Chondrocyte (in vitro differentiated cells): ENCODE results near the gene LSM12. TPM values are rescaled to one million over a fixed set of nuclear protein-coding genes. Genes with fewer than 3 reads are reported as not detected.

Experiments used
- DNase-seq: peaks from one replicate; pipeline ENCODE4 v3.0.0; 2021; ENCODE audit warnings: mixed read lengths, low spot score
- H3K27ac Mint-ChIP-seq: one replicate; pipeline ENCODE4 v1.8.0; 2021; ENCODE audit warnings: mild to moderate bottlenecking, moderate library complexity, mixed read lengths; ENCODE audit not compliant: unreplicated experiment
- H3K27me3 Mint-ChIP-seq: 2 replicates; pipeline ENCODE4 v1.8.0; 2021; ENCODE audit warnings: low read depth, mixed read lengths
- H3K36me3 Mint-ChIP-seq: 2 replicates; pipeline ENCODE4 v1.8.0; 2021; ENCODE audit warnings: low read depth, mixed read lengths
- H3K4me1 Mint-ChIP-seq: 2 replicates; pipeline ENCODE4 v1.8.0; 2021; ENCODE audit warnings: low read depth, mild to moderate bottlenecking, mixed read lengths
- H3K4me3 Mint-ChIP-seq: one replicate; pipeline ENCODE4 v1.8.0; 2021; ENCODE audit warnings: mild to moderate bottlenecking, moderate library complexity, mixed read lengths; ENCODE audit not compliant: unreplicated experiment
- H3K9me3 Mint-ChIP-seq: 2 replicates; pipeline ENCODE4 v1.8.0; 2021; ENCODE audit warnings: low read depth, mixed read lengths
- total RNA-seq: library from RNA; stranded (reverse); gene quantifications from 3 replicates; pipeline ENCODE4 v1.2.1, GENCODE V29; 2021
- TF ChIP-seq, protein P1 (sequence below): fragments of 200-600 bp; sonication (generic); IDR thresholded peaks from 2 replicates; pipeline ENCODE4 v1.5.0; 2021; ENCODE audit warnings: antibody characterized with exemption, mild to moderate bottlenecking, moderate library complexity

LSM12 gene
- total RNA-seq, 1 donor from 2014 or later: 48.3 TPM

DNA sequence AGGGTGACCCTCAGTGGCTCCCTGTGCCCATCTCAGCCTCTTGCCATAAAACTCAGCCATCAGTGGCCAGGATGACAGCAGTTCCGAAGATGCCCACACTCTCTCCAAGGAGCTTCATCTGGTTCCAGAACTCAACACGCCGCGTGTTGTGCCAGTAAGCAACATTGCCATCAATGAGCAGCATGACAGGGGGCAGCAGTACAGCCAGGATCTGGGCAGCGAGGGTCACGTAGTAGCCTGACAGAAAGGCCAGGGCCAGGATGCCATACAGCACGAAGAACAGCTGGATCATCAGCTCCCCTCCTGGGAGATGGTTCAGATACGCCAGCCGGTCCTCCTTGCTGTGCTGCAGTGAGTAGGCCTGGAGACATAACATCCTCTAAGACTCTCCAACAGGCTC is 54.6 kb downstream of the LSM12 start:
- Mint-ChIP-seq H3K4me3 (no peak overlapping the region), H3K36me3 (peaks cover 4% of the 10 kb centered on the region), H3K27me3 (no peaks in the 10 kb centered on the region), H3K27ac (no peak overlapping the region), H3K9me3 (no peaks in the 10 kb centered on the region), H3K4me1 (peaks cover 31% of the 10 kb centered on the region)
- TF ChIP-seq, protein P1, sequence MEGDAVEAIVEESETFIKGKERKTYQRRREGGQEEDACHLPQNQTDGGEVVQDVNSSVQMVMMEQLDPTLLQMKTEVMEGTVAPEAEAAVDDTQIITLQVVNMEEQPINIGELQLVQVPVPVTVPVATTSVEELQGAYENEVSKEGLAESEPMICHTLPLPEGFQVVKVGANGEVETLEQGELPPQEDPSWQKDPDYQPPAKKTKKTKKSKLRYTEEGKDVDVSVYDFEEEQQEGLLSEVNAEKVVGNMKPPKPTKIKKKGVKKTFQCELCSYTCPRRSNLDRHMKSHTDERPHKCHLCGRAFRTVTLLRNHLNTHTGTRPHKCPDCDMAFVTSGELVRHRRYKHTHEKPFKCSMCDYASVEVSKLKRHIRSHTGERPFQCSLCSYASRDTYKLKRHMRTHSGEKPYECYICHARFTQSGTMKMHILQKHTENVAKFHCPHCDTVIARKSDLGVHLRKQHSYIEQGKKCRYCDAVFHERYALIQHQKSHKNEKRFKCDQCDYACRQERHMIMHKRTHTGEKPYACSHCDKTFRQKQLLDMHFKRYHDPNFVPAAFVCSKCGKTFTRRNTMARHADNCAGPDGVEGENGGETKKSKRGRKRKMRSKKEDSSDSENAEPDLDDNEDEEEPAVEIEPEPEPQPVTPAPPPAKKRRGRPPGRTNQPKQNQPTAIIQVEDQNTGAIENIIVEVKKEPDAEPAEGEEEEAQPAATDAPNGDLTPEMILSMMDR: no peak
- DNase-seq: no peak

DNA sequence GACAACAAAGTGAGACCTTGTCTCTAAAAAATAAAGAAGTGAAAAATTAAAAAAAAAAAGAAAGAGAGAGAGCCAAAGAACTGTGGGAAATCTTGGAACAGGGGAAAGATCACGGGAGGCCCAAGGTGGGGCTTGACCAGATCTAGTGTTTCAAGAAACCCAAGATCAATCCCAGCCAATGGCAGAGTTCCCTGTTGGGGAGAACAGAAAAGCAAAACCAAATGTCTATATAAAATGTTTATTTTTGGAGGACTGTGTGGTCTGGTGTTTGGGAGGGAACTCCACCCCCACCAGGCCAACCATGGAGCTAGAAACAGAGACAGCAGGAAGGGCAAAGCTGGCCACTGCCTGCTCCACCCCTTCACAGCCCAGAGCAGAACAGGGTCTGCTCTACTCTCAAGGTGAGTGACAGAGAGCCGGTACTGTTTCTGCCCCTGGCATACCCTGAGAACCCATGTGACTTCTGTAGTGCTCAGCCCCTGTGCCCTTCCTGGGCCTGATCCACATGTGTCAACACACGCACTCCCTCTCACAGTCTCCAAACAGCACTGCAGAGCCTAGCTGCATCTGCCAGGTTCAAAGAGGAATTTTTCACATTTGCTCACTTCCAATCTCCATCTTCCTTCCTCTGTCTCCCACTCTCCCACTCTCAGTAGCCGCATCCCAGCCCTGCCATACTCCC is 55.4 kb downstream of the LSM12 start:
- no peak for DNase-seq
- TF ChIP-seq, protein P1: no peak
- H3K27me3 Mint-ChIP-seq: peaks cover 4% of the 10 kb centered on the region
- H3K4me1 Mint-ChIP-seq: peaks cover 38% of the 10 kb centered on the region
- H3K4me3 Mint-ChIP-seq: no peak overlapping the region
- no peaks in the 10 kb centered on the region for H3K9me3 Mint-ChIP-seq
- no peak overlapping the region for H3K27ac Mint-ChIP-seq
- H3K36me3 Mint-ChIP-seq: peaks cover 4% of the 10 kb centered on the region

DNA sequence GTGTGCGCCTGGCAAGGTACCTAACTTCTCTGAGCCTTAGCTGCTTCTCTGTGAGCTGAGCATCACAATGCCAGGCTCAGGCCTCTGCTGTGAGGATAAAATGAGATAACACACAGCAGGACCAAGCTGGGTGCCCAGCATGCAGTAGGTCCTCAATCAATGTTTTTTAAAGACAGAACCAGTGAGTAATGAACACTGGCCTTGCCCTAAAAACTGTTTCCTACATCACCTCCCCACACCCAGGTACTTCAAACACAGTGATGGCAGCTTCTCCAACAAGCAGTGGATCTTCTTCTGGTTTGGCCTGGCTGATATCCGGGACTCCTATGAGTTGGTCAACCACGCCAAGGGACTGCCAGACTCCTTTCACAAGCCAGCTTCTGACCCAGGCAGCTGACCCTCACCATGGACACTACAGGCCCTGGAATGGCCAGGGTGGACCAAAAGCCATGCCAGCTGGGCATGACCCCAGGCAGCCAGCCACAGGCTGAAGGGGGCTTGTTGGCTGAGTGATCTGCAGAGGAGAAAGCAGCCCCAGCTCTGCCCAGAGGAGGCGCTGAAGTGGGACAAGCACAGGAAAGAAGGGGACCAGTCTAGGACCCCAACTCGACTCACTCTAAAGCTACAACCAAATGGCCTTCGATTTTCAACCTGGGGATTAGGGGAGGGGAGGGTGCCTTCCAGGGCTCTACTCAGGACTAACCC is 58.1 kb downstream of the LSM12 start:
- H3K9me3 Mint-ChIP-seq: no peaks in the 10 kb centered on the region
- DNase-seq: no peak
- peaks cover 4% of the 10 kb centered on the region for H3K36me3 Mint-ChIP-seq
- H3K27me3 Mint-ChIP-seq: peaks cover 6% of the 10 kb centered on the region
- no peak overlapping the region for H3K27ac Mint-ChIP-seq
- H3K4me1 Mint-ChIP-seq: peaks cover 25% of the 10 kb centered on the region
- TF ChIP-seq, protein P1: no peak
- peak overlapping the region; percentile 80 for H3K4me3 Mint-ChIP-seq

DNA sequence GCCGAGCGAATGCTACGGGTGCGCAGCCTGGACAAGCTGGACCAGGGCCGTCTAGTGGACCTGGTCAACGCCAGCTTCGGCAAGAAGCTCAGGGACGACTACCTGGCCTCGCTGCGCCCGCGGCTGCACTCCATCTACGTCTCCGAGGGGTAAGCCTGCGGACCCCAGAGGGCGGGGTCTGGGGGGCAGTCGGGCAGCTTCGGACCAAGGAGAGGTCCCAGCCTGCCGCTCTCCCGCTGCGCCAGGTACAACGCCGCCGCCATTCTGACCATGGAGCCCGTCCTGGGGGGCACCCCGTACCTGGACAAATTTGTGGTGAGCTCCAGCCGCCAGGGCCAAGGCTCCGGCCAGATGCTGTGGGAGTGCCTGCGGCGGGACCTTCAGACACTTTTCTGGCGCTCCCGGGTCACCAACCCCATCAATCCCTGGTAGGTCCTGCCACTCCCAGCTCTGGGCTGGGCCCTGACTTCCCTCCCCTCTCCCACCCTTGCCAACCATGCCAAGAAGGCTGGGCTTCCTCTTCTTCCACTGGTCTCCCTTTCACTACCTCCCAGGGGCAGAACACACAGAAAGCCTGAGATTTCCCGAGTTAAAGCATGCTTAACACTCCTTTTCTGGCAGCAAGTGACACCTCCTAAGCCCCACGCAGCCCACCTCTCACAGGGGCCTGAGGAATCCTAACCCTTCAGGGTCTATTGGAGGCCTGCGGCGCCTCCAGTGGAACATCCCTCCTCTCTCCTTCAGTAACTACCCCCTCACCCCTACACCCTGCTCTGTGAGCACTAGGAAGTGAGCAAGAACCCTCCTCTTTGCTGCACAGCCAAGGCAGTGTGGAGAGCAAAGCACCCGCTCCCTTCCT is 58.9 kb downstream of the LSM12 start:
- TF ChIP-seq, protein P1: peak; percentile 66
- H3K4me3 Mint-ChIP-seq: peak overlapping the region; percentile 80
- peaks cover 25% of the 10 kb centered on the region for H3K4me1 Mint-ChIP-seq
- peak overlapping the region; percentile 84 for H3K27ac Mint-ChIP-seq
- H3K36me3 Mint-ChIP-seq: peaks cover 4% of the 10 kb centered on the region
- H3K9me3 Mint-ChIP-seq: no peaks in the 10 kb centered on the region
- peaks cover 6% of the 10 kb centered on the region for H3K27me3 Mint-ChIP-seq
- peak; percentile 94 for DNase-seq
